GM19397 (cell line): ENCODE data around the gene KCTD11.

Experiments
- ATAC-seq: cut with Tn5 transposase; IDR thresholded peaks from one replicate; pipeline ENCODE4 v1.9.1; 2021; ENCODE audit warnings: mild to moderate bottlenecking, moderate library complexity; ENCODE audit not compliant: unreplicated experiment

The KCTD11 gene

DNA sequence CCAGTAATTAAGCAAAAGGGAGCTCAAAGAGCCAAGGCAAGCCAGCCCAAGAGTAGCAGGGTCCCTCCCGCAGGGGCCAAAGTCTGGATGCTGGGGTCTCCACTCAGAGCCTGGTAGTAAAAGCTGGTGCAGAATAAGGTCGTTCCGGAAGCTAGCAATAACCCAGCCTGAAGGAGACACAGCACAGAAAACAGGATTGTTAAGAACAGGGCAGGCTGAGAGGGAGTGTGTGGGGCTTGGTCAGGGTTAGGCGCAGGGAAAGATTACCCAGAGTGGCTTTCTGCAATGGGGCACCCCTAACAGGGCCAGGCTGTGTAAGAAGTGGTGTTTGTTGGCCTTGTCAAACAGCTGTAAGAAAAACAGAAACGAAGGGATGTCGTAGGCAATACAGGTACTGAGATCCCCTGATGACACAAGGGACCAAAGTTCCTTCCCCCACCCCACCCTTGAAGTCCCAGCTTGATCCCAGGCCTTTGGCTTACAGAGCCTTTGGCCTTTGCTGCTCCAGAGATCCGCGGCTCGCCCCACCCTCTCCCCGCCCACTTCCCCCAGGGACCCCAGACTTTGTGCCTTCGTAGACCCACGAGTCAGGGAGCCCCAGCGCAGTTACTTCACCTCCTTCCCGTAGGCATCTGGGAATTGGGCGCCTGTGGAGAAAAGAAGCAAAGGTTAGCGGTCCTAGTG is 51.2 kb downstream of the KCTD11 start:
- ATAC-seq = no peak

DNA sequence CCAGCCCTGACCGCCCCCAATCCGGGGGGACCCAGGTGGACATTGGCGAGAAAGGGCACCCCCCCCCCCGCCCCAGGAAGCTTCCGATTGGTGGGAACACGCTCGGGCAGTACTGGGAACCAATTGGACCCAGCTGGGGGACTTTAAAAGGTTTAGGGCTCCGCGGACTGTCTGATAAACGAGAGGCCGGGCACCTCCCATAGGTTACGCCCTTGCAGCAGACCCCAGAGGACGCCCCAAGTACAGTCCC is 51.7 kb downstream of the KCTD11 start:
- no peak for ATAC-seq

DNA sequence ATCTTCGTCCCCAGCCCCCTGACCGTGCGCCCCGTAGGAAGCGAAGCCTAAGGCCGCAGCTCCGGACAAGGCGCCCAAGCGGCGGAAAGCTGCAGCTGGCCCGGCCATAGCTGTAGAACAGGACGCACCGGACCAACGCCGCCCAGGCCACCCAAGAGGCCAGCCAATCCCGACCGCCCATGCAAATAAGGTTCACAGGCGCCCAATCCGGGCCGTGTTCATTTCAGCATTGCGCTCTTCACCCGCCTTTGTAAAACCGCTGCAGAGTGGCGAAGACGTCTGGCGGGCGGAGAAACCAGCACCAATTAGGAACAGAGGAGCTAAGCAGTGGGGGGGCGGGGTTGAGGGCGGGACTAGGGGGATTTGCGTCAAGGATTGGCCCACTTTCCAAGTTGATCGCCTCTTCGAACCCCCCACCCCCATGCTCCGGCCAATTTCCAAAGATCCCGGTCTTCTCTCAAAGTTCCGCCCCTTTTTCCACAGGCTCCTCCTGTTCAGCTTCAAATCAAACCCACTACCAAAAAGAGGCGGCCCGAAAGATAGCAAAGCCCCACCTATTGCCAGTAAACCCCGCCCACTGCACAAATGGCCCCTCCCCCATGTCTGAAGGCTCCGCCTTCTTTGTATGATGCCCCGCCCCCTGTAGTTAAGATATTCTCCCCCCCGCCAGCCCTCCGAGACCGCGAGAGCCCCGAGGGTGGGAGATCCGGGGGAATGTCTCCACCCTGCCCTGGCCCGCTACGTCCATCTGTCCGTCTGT is 52.2 kb downstream of the KCTD11 start, which contains the start of gene TMEM256:
TMEM256 (minus strand) TSS at position 121 of the 760 bp plus-strand sequence; CDS start at position 108, 13 bp downstream.
- peak; percentile 90 for ATAC-seq
